Psoas muscle (tissue), 8 donors: ENCODE measurements around the gene INPP4A. TPM values are rescaled to one million over a fixed set of nuclear protein-coding genes. Genes with fewer than 3 reads are reported as not detected.

ENCODE experiments used
- ATAC-seq, 4 donors: fragments of 200-7000 bp; cut with Tn5 transposase; one replicate each; pipeline ENCODE4 v1.9.1; 2020; ENCODE audit warnings: moderate library complexity in 3 of 4, mild to moderate bottlenecking in 2 of 4
- DNase-seq, 2 donors: peaks; one replicate each; pipeline ENCODE4 v3.0.0-alpha.2; 2020
- H3K27ac ChIP-seq: fragments of 200-600 bp; one replicate; pipeline ENCODE4 v1.8.0; 2022
- H3K27me3 ChIP-seq, 3 donors: fragments of 200-600 bp in 1 of 3; one replicate each; pipeline versions ENCODE4 v1.6.1 to v1.8.0; 2013 to 2022; ENCODE audit warnings: low read length in 2 of 3, mild to moderate bottlenecking in 2 of 3, moderate library complexity in 1 of 3; ENCODE audit not compliant: insufficient read depth in 3 of 3
- H3K36me3 ChIP-seq, 2 donors: fragments of 200-600 bp in 1 of 2; one replicate each; pipeline versions ENCODE4 v1.6.1 to v1.8.0; 2013 to 2022; ENCODE audit warnings: low read depth in 1 of 2, mild to moderate bottlenecking in 1 of 2, moderate library complexity in 1 of 2; ENCODE audit not compliant: insufficient read depth in 1 of 2
- H3K4me1 ChIP-seq: fragments of 200-600 bp; one replicate; pipeline ENCODE4 v1.8.0; 2022
- H3K4me3 ChIP-seq: fragments of 200-600 bp; one replicate; pipeline ENCODE4 v1.8.0; 2022; ENCODE audit warnings: mild to moderate bottlenecking
- H3K9me3 ChIP-seq: fragments of 200-600 bp; one replicate; pipeline ENCODE4 v1.8.0; 2022
- CTCF ChIP-seq: fragments of 200-600 bp; IDR thresholded peaks from one replicate; pipeline ENCODE4 v1.8.0; 2022; ENCODE audit warnings: antibody characterized with exemption
- WGBS, 3 donors: extraction: QIAGEN DNeasy Blood & Tissue Kit; methylation state at CpG; one replicate each; pipeline versions ENCODE4 v1.1.6 to v1.1.7; 2013; 5-methylcytosine and 5-hydroxymethylcytosine counted together
- intact Hi-C, 2 donors: fragments of 100-400 bp; cut with DNase I; formaldehyde crosslinking; loops; one replicate each; pipeline versions ENCODE4 v1.11.0 to v1.14.2; 2022
- polyA plus RNA-seq, 3 donors: library from polyadenylated mRNA; stranded (reverse); fragments of 200-250 nt; gene quantifications; one replicate each; pipeline ENCODE4 v1.2.3, GENCODE V29; 2013
- total RNA-seq, 4 donors: library from RNA; stranded (reverse); fragmentation: NEBNext Ultra II Directional in 2 of 4; extraction: Animal tissue kit (Norgen Biotek cat#: 25700) in 2 of 4; gene quantifications; one replicate each; pipeline versions ENCODE4 v1.2.1 to v1.2.4, GENCODE V29; 2021 to 2023
- donor health status: healthy with polysubstance abuse.
- donor health status: DM: no; HTN: no; CAD: no; lungs with moderate emphysema.
- donor health status: Bipolar disorder and iron deficiency.
- donor health status: healthy.
- donor health status: DM: yes; HTN: yes; CAD: no.
- donor health status: DM: no; HTN: no; CAD: no.
- donor health status: DM: no; HTN: no; CAD: no.
- donor health status: DM: yes; HTN: yes; CAD: no.

The INPP4A gene
- total and polyA plus RNA-seq, 7 donors = 2.2 to 19.7 (median 9.8) TPM

DNA sequence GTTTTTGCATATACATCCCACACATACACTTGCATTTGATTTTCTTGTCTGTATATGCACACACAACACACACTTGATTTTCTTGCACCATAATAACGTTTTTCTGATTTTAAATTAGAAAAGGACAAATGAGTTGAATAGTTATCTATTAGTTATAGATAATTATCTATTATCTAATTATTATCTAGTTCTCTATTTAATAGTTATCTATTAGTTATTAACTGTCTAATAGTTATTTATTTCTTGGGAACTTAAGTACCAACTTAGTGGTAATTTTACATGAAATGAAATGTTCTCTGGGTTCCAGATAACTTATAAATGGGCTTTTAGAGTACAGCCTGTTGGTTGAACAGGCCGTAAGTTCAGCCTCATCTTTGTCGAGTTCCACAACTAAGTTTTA is 23.0 kb downstream of the INPP4A start:
- no peak for TF ChIP-seq CTCF
- no peak overlapping the region for H3K27ac ChIP-seq
- H3K4me3 ChIP-seq = no peak overlapping the region
- H3K4me1 ChIP-seq = peaks cover 23% of the 10 kb centered on the region
- no peaks in the 10 kb centered on the region for H3K27me3 ChIP-seq
- no peaks in the 10 kb centered on the region for H3K9me3 ChIP-seq
- intact Hi-C loops = no loop called here
- 88 to 93% (median 92%) methylated on average over 3 of the region's 3 CpGs for WGBS, 3 donors
- H3K36me3 ChIP-seq = no peaks in the 10 kb centered on the region
- ATAC-seq = no peak
- no peak for DNase-seq

- ATAC-seq (no peak), DNase-seq (no peak)
- Histone ChIP-seq H3K9me3 (no peaks in the 10 kb centered on the region), H3K4me1 (peaks cover 23% of the 10 kb centered on the region), H3K4me3 (no peak overlapping the region), H3K27me3 (no peaks in the 10 kb centered on the region), H3K36me3 (no peaks in the 10 kb centered on the region), H3K27ac (no peak overlapping the region)
- 85 to 96% (median 89%) methylated on average over 5 of the region's 5 CpGs for WGBS, 3 donors
- TF ChIP-seq CTCF = no peak
- intact Hi-C loops = no loop called here
Measured at GRCh38 chr2:98468621-98469236, 24.1 kb downstream of the INPP4A start.

- no peaks in the 10 kb centered on the region for H3K36me3 ChIP-seq
- H3K27ac ChIP-seq = no peak overlapping the region
- intact Hi-C loops = no loop called here
- DNase-seq (no peak), ATAC-seq (no peak)
- no peaks in the 10 kb centered on the region for H3K27me3 ChIP-seq
- no peak overlapping the region for H3K4me3 ChIP-seq
- no peaks in the 10 kb centered on the region for H3K9me3 ChIP-seq
- WGBS, 3 donors = 93 to 97% (median 95%) methylated on average over 11 of the region's 11 CpGs
- H3K4me1 ChIP-seq = peaks cover 11% of the 10 kb centered on the region
- no peak for TF ChIP-seq CTCF
Measured at GRCh38 chr2:98469862-98470544, 25.3 kb downstream of the INPP4A start.

DNA sequence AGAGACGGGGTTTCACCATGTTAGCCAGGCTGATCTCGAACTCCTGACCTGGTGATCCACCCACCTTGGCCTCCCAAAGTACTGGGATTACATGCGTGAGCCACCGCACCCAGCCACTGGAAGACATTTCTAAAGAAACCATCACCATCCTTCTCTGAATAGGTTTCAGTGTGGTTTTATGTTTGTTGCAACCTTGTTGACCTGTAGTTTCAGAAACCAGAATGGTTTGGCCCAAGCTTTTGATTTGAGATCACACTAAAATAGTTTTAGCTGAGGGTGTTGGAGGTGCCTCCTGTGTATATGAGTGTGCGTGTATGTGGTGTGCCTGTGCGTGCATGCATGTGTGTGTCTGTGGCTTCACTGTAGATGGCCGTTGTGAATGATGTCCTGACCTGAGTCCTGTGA is 26.2 kb downstream of the INPP4A start:
- peaks cover 6% of the 10 kb centered on the region for H3K4me1 ChIP-seq
- no peak overlapping the region for H3K4me3 ChIP-seq
- intact Hi-C loops = no loop called here
- DNase-seq (no peak), ATAC-seq (no peak)
- WGBS, 3 donors = 92 to 94% (median 94%) methylated on average over 7 of the region's 7 CpGs
- no peaks in the 10 kb centered on the region for H3K9me3 ChIP-seq
- no peak for TF ChIP-seq CTCF
- H3K27ac ChIP-seq = no peak overlapping the region
- no peaks in the 10 kb centered on the region for H3K27me3 ChIP-seq
- no peaks in the 10 kb centered on the region for H3K36me3 ChIP-seq
